Naive thymus-derived CD8-positive, alpha-beta T cell (primary cell): Measurements from ENCODE around the gene PLEKHA1. TPM values are rescaled to one million over a fixed set of nuclear protein-coding genes. Genes with fewer than 3 reads are reported as not detected.

Experiments used
- ATAC-seq, 2 donors: fragments of 150-1000 bp; cut with Tn5 transposase in 1 of 2; sonication (Bioruptor Pico), chemical (Tn5 transposase) in 1 of 2; 1 replicate in 1 of 2; 2 replicates in 1 of 2; pipeline ENCODE4 v1.10.0; 2021; ENCODE audit warnings: mild to moderate bottlenecking in 2 of 2, moderate library complexity in 2 of 2
- POLR2A ChIA-PET: fragments of 350-600 bp; sonication (Branson Sonifier 250); formaldehyde crosslinking; loops from one replicate; lab custom pipeline; 2021; ENCODE audit warnings: antibody characterized with exemption; lab: Charles Lee
- DNase-seq, 10 donors: peaks; one replicate each; pipeline versions ENCODE4 v3.0.0 to v3.0.0-alpha.2; 2020 to 2022
- H3K27ac Mint-ChIP-seq, 10 donors: one replicate each; pipeline ENCODE4 v1.8.0; 2020 to 2022; ENCODE audit warnings: mild to moderate bottlenecking in 10 of 10, mixed read lengths in 10 of 10, moderate library complexity in 4 of 10, inconsistent platforms in 1 of 10
- H3K27me3 Mint-ChIP-seq, 5 donors: one replicate each; pipeline ENCODE4 v1.8.0; 2021 to 2022; ENCODE audit warnings: mixed read lengths in 5 of 5
- H3K36me3 Mint-ChIP-seq, 3 donors: one replicate each; pipeline ENCODE4 v1.8.0; 2020 to 2022; ENCODE audit warnings: mixed read lengths in 3 of 3, mild to moderate bottlenecking in 2 of 3, inconsistent platforms in 1 of 3
- H3K4me1 Mint-ChIP-seq, 4 donors: one replicate each; pipeline ENCODE4 v1.8.0; 2021 to 2022; ENCODE audit warnings: mixed read lengths in 4 of 4
- H3K4me3 Mint-ChIP-seq, 10 donors: one replicate each; pipeline ENCODE4 v1.8.0; 2020 to 2022; ENCODE audit warnings: mild to moderate bottlenecking in 10 of 10, mixed read lengths in 10 of 10, moderate library complexity in 6 of 10, inconsistent platforms in 1 of 10
- H3K9me3 Mint-ChIP-seq, 9 donors: one replicate each; pipeline ENCODE4 v1.8.0; 2020 to 2022; ENCODE audit warnings: mixed read lengths in 9 of 9, mild to moderate bottlenecking in 3 of 9, inconsistent platforms in 1 of 9, moderate library complexity in 1 of 9
- polyA plus RNA-seq, 3 donors: library from polyadenylated mRNA; unstranded; fragments of 300-500 nt; fragmentation: Illumina TruSeq; gene quantifications; one replicate each; pipeline ENCODE4 v1.2.3, GENCODE V29; 2021
- total RNA-seq, 8 experiments: library from RNA in 2 of 8; stranded (reverse) in 2 of 8; gene quantifications; one replicate each; pipeline ENCODE4 v1.2.3 and lab custom pipeline; 2021 to 2026

PLEKHA1 gene
- total and polyA plus RNA-seq, 5 experiments from 2014 or later, result 71.4 to 91.6 (median 78.0) TPM

- ATAC-seq (no peak), DNase-seq (no peak)
- Mint-ChIP-seq H3K4me3 (peak overlapping the region in 2 of 10 donors; percentile 20 to 30), H3K27ac (peak overlapping the region in 1 of 10 donors; percentile 55), H3K4me1 (peaks cover 22 to 74% (median 57%) of the 10 kb centered on the region in 4 donors), H3K9me3 (no peaks in the 10 kb centered on the region), H3K27me3 (no peaks in the 10 kb centered on the region), H3K36me3 (peaks cover 0 to 34% (median 29%) of the 10 kb centered on the region in 3 donors)
- POLR2A ChIA-PET, result interaction anchor here (0.5 to 1.0 kb wide), 3 partner anchors 9 to 14 kb away, joined by 3 read pairs; partner anchors contain the start of gene PLEKHA1
These were observed 13.1 kb downstream of the PLEKHA1 start for GRCh38 chr10:122387572-122387971.

- peaks cover 20 to 70% (median 59%) of the 10 kb centered on the region in 4 donors for H3K4me1 Mint-ChIP-seq
- POLR2A ChIA-PET, result no interaction called here
- no peaks in the 10 kb centered on the region for H3K9me3 Mint-ChIP-seq
- H3K36me3 Mint-ChIP-seq, result peaks cover 0 to 33% (median 30%) of the 10 kb centered on the region in 3 donors
- H3K27me3 Mint-ChIP-seq, result no peaks in the 10 kb centered on the region
- peak overlapping the region in 2 of 10 donors; percentile 33 to 39 for H3K4me3 Mint-ChIP-seq
- DNase-seq, result no peak
- no peak for ATAC-seq
- peak overlapping the region in 3 of 10 donors; percentile 6 to 44 (median 7) for H3K27ac Mint-ChIP-seq
These were observed 13.9 kb downstream of the PLEKHA1 start for GRCh38 chr10:122388287-122388997.

- H3K4me1 Mint-ChIP-seq, result peaks cover 20 to 66% (median 52%) of the 10 kb centered on the region in 4 donors
- no peaks in the 10 kb centered on the region for H3K9me3 Mint-ChIP-seq
- no peaks in the 10 kb centered on the region for H3K27me3 Mint-ChIP-seq
- DNase-seq (no peak), ATAC-seq (no peak)
- peak overlapping the region in 3 of 10 donors; percentile 3 to 45 (median 11) for H3K4me3 Mint-ChIP-seq
- peaks cover 5 to 47% (median 36%) of the 10 kb centered on the region in 3 donors for H3K36me3 Mint-ChIP-seq
- POLR2A ChIA-PET, result interaction anchor here (1.6 to 2.9 kb wide), 2 partner anchors 14 to 16 kb away, joined by 5 to 14 read pairs; partner anchors contain the start of gene PLEKHA1
- peak overlapping the region in 3 of 10 donors; percentile 8 to 49 (median 15) for H3K27ac Mint-ChIP-seq
These were observed 15.8 kb downstream of the PLEKHA1 start for GRCh38 chr10:122390271-122390670.

GRCh38 chr10:122390679-122391078, 16.2 kb downstream of the PLEKHA1 start:
- Mint-ChIP-seq H3K4me3 (no peak overlapping the region), H3K27ac (peak overlapping the region in 2 of 10 donors; percentile 15 to 49), H3K36me3 (peaks cover 5 to 50% (median 37%) of the 10 kb centered on the region in 3 donors), H3K27me3 (no peaks in the 10 kb centered on the region), H3K9me3 (no peaks in the 10 kb centered on the region), H3K4me1 (peaks cover 18 to 62% (median 51%) of the 10 kb centered on the region in 4 donors)
- ATAC-seq (no peak), DNase-seq (no peak)
- POLR2A ChIA-PET, result interaction anchor here (1.6 to 2.9 kb wide), 2 partner anchors 13 to 16 kb away, joined by 5 to 14 read pairs; partner anchors contain the start of gene PLEKHA1

GRCh38 chr10:122391875-122392274, 17.4 kb downstream of the PLEKHA1 start:
- Mint-ChIP-seq H3K36me3 (peaks cover 5 to 58% (median 43%) of the 10 kb centered on the region in 3 donors), H3K9me3 (no peaks in the 10 kb centered on the region), H3K27me3 (no peaks in the 10 kb centered on the region), H3K4me3 (no peak overlapping the region), H3K4me1 (peaks cover 19 to 50% (median 42%) of the 10 kb centered on the region in 4 donors), H3K27ac (peak overlapping the region in 5 of 10 donors; percentile 13 to 41 (median 17))
- no peak for ATAC-seq
- POLR2A ChIA-PET, result interaction anchor here (2.9 kb wide), 1 partner anchor 17 kb away, joined by 14 read pairs; the partner anchor contains the start of gene PLEKHA1
- no peak for DNase-seq

- DNase-seq (no peak), ATAC-seq (no peak)
- H3K9me3 Mint-ChIP-seq, result no peaks in the 10 kb centered on the region
- peaks cover 19 to 45% (median 40%) of the 10 kb centered on the region in 4 donors for H3K4me1 Mint-ChIP-seq
- no peaks in the 10 kb centered on the region for H3K27me3 Mint-ChIP-seq
- no peak overlapping the region for H3K4me3 Mint-ChIP-seq
- peak overlapping the region in 2 of 10 donors; percentile 13 to 50 for H3K27ac Mint-ChIP-seq
- peaks cover 5 to 61% (median 42%) of the 10 kb centered on the region in 3 donors for H3K36me3 Mint-ChIP-seq
- POLR2A ChIA-PET, result interaction anchor here (0.6 kb wide), 1 partner anchor 33 kb away, joined by 4 read pairs; no protein-coding TSS in a partner anchor
These were observed 18.3 kb downstream of the PLEKHA1 start for GRCh38 chr10:122392835-122393234.

GRCh38 chr10:122393288-122393687, 18.8 kb downstream of the PLEKHA1 start:
- POLR2A ChIA-PET, result no interaction called here
- peaks cover 5 to 65% (median 39%) of the 10 kb centered on the region in 3 donors for H3K36me3 Mint-ChIP-seq
- ATAC-seq (no peak), DNase-seq (no peak)
- peak overlapping the region in 2 of 10 donors; percentile 7 to 13 for H3K27ac Mint-ChIP-seq
- H3K4me1 Mint-ChIP-seq, result peaks cover 16 to 43% (median 37%) of the 10 kb centered on the region in 4 donors
- no peaks in the 10 kb centered on the region for H3K27me3 Mint-ChIP-seq
- peak overlapping the region in 1 of 10 donors; percentile 4 for H3K4me3 Mint-ChIP-seq
- no peaks in the 10 kb centered on the region for H3K9me3 Mint-ChIP-seq

- no peaks in the 10 kb centered on the region for H3K9me3 Mint-ChIP-seq
- POLR2A ChIA-PET, result interaction anchor here (0.7 to 4.1 kb wide), 4 partner anchors 17 to 49 kb away, joined by 3 to 13 read pairs (median 6); partner anchors contain the start of gene PLEKHA1
- H3K4me1 Mint-ChIP-seq, result peaks cover 22 to 41% (median 29%) of the 10 kb centered on the region in 4 donors
- no peak for ATAC-seq
- no peak for DNase-seq
- H3K4me3 Mint-ChIP-seq, result no peak overlapping the region
- peaks cover 0 to 22% (median 7%) of the 10 kb centered on the region in 3 donors for H3K36me3 Mint-ChIP-seq
- H3K27ac Mint-ChIP-seq, result no peak overlapping the region
- no peaks in the 10 kb centered on the region for H3K27me3 Mint-ChIP-seq
These were observed 28.1 kb downstream of the PLEKHA1 start for GRCh38 chr10:122402548-122403131.

- Mint-ChIP-seq H3K4me3 (peak overlapping the region in 8 of 10 donors; percentile 23 to 61 (median 48)), H3K27me3 (no peaks in the 10 kb centered on the region)
These were observed 30.1 kb downstream of the PLEKHA1 start for GRCh38 chr10:122404576-122404975.

GRCh38 chr10:122407375-122408125, 33.0 kb downstream of the PLEKHA1 start:
- POLR2A ChIA-PET, result interaction anchor here (0.6 to 3.1 kb wide), 4 partner anchors 12 to 48 kb away, joined by 4 to 14 read pairs (median 10); partner anchors contain the start of gene PLEKHA1
- Mint-ChIP-seq H3K9me3 (no peaks in the 10 kb centered on the region), H3K4me1 (peaks cover 23 to 56% (median 41%) of the 10 kb centered on the region in 4 donors), H3K4me3 (peak overlapping the region; percentile 20 to 73 (median 59)), H3K36me3 (peaks cover 0 to 23% (median 18%) of the 10 kb centered on the region in 3 donors), H3K27me3 (no peaks in the 10 kb centered on the region), H3K27ac (peak overlapping the region in 9 of 10 donors; percentile 38 to 90 (median 85))
- ATAC-seq (peak; percentile 93), DNase-seq (peak in 9 of 10 donors; percentile 15 to 77 (median 47))

More at GRCh38 chr10:122404576-122404975, 30.1 kb downstream of the PLEKHA1 start:
- peaks cover 23 to 46% (median 32%) of the 10 kb centered on the region in 4 donors for H3K4me1 Mint-ChIP-seq
- peaks cover 0 to 8% (median 7%) of the 10 kb centered on the region in 3 donors for H3K36me3 Mint-ChIP-seq
- ATAC-seq, result peak; percentile 47 to 59
- POLR2A ChIA-PET, result interaction anchor here (1.5 to 3.4 kb wide), 4 partner anchors 11 to 30 kb away, joined by 4 to 17 read pairs (median 7); partner anchors contain the start of gene PLEKHA1
- no peaks in the 10 kb centered on the region for H3K9me3 Mint-ChIP-seq
- DNase-seq, result peak in 1 of 10 donors; percentile 10
- peak overlapping the region in 4 of 10 donors; percentile 29 to 87 (median 58) for H3K27ac Mint-ChIP-seq

GRCh38 chr10:122413327-122413726, 38.8 kb downstream of the PLEKHA1 start:
- H3K27ac Mint-ChIP-seq, result peak overlapping the region in 1 of 10 donors; percentile 98
- peaks cover 0 to 2% (median 0%) of the 10 kb centered on the region in 9 donors for H3K9me3 Mint-ChIP-seq
- no peak for DNase-seq
- ATAC-seq, result no peak
- no peaks in the 10 kb centered on the region for H3K27me3 Mint-ChIP-seq
- H3K36me3 Mint-ChIP-seq, result peaks cover 4 to 52% (median 47%) of the 10 kb centered on the region in 3 donors
- no peak overlapping the region for H3K4me3 Mint-ChIP-seq
- POLR2A ChIA-PET, result interaction anchor here (4.9 kb wide), 1 partner anchor 39 kb away, joined by 31 read pairs; the partner anchor contains the start of gene PLEKHA1
- H3K4me1 Mint-ChIP-seq, result peaks cover 15 to 52% (median 48%) of the 10 kb centered on the region in 4 donors
